ENCODE measurements around the gene MAML3.

The MAML3 gene

DNA sequence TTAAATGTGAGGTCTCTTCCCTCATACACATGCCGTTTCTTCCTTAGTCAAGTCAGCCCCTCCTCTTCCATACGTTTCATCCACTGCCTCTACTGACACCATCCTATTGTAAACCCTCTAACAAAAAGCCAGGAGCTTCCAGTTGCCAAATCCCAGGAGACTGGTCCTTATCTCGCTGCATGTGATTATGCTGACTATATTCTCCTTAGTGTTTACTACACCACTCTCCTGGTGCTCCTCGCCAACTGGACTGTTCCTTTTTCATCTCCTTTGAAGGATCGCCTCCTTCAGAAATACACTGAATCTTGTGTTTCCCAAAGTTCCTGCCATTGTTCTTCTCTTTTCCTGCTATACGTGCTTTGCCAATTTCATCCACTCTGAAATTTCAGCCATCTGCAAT is 27.7 kb downstream of the MAML3 start:
- H3K27ac ChIP-seq: no peak overlapping the region
- TF ChIP-seq CTCF (conservative IDR thresholded peaks at IDR 0.05): no peak

GRCh38 chr4:140125374-140125773 is 28.6 kb downstream of the MAML3 start:
- H3K27ac ChIP-seq: no peak overlapping the region
- TF ChIP-seq CTCF (conservative IDR thresholded peaks at IDR 0.05): no peak

DNA sequence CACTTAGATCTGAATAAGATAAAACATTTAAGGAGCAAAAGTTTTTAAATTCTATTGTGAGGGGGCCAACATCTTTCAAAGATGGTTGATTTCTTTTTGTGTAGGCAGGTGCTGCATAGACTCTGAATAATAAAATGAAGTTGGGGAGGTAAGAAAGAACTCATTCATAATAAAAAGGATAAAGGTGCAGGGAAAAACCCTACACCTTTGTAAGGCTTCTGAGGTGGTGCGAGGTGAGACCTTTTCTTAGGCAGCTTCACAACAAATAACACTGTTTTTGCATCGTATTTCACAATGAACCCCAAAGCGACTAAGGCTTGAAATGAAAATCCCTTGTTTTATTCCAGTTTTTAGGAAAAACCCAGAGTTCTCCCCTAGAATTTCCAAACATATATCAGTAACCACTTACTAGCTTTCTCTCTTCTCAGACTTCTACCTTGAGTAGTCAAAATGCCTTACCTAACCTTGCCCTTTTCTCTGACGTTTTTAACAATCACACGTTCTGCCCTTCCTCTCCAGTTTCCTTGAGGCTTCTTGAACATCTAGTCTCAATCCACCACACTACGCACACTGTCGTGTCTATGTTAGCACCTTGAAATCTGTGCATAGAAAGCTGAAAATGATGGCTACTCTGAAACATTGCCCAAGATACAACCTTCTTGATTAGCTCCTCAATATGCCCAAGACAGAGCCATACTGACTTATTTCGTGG is 30.2 kb downstream of the MAML3 start:
- peak overlapping the region; percentile 57 for H3K27ac ChIP-seq
- TF ChIP-seq CTCF (conservative IDR thresholded peaks at IDR 0.05): no peak

- TF ChIP-seq CTCF (conservative IDR thresholded peaks at IDR 0.05): no peak
- peak overlapping the region; percentile 57 for H3K27ac ChIP-seq
Measured at GRCh38 chr4:140122891-140123290, 31.1 kb downstream of the MAML3 start.

GRCh38 chr4:140121646-140122045 is 32.3 kb downstream of the MAML3 start:
- no peak overlapping the region for H3K27ac ChIP-seq
- no peak for TF ChIP-seq CTCF (conservative IDR thresholded peaks at IDR 0.05)

DNA sequence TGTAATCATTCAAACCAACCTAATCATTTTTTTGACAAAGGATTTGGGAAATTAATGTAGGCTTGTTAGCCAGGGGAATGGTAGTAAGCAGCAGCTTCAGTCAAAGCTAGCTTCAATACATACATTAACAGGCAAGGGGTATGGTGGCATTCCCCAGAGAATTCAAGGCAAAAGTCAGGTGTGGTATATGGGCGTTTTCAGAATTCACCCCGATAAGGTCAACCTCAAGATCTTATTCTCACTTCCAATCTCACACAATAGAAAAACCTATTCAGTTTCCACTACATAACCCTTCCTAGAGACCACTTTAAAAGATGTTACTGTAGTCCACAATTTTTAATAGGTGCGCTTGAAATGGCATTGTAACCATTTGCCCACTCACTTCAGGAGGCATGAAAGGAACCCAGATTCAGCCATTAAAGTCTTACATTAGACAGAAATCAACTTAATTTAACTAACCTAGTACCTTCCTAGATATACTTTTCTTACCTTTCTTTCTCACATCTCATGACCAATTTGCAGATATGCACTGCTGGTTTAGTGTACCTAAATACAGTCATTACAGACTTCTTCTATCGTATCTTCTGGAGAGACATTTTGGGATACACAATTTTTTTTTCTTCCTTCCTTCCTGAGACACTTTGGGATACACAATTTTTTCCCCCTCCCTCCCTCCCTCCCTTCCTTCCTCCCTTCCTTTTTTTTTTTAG is 34.9 kb downstream of the MAML3 start:
- H3K27ac ChIP-seq: no peak overlapping the region
- no peak for TF ChIP-seq CTCF (conservative IDR thresholded peaks at IDR 0.05)

DNA sequence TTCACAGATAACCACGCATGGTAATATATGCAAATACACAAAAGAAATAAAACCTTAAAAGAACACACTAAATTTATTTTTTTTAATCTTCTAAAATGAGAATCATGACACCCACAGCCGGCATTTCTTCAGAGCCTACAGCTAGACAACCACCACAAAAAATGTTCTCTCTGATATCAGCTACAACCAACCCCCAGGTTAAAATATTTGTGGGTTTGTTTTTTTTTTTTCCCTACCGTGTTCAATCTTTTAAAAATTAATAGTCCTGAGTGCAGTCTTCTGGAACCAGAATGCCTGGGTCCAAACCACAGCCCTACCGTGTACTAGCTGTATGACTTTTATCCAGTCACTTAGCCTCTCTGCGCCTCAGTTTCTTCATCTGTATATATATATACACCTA is 36.0 kb downstream of the MAML3 start:
- no peak overlapping the region for H3K27ac ChIP-seq
- no peak for TF ChIP-seq CTCF (conservative IDR thresholded peaks at IDR 0.05)

Measured in VCaP (cell line).